ENCODE measurements around the gene MESD. TPM values are rescaled to one million over a fixed set of nuclear protein-coding genes. Genes with fewer than 3 reads are reported as not detected.

Gene MESD
- total and polyA plus RNA-seq, 9 of the 15 experiments (the other 6 are each of a cell fraction or from before 2014, with no cell fraction given) = 11.3 to 39.7 (median 22.8) TPM

GRCh38 chr15:80966431-80967197 lies 23.0 kb downstream of the MESD start (continued):
- TF ChIP-seq HBP1 (CRISPR knock-in tag; IDR thresholded peaks at IDR 0.05) (no peak), SRSF9 (IDR thresholded peaks at IDR 0.05; ENCODE audit: borderline replicate concordance, low read depth, low read length) (no peak), THRAP3 (IDR thresholded peaks at IDR 0.05; ENCODE audit: borderline replicate concordance) (no peak), TSHZ1 (CRISPR knock-in tag; IDR thresholded peaks at IDR 0.05) (no peak), DDX20 (tag; IDR thresholded peaks at IDR 0.05; ENCODE audit: low read depth) (no peak), ZNF224 (CRISPR knock-in tag; IDR thresholded peaks at IDR 0.05) (no peak)
